Erythroblast (primary cell): Measurements from ENCODE around the gene DIP2C.

Source experiments
- GATA1 ChIP-seq: IDR thresholded peaks from 2 replicates; pipeline ENCODE4 v1.6.1; 2011; ENCODE audit warnings: low read depth, mild to moderate bottlenecking, control low read depth, low read length, moderate library complexity
- POLR2A ChIP-seq: IDR thresholded peaks from 2 replicates; pipeline ENCODE4 v1.6.1; 2011; ENCODE audit warnings: mild to moderate bottlenecking, low read length

GRCh38 chr10:421170-421569 lies 268.3 kb downstream of the DIP2C start:
- TF ChIP-seq POLR2A (no peak), GATA1 (no peak)
